ENCODE data around the gene RBM33.

The RBM33 gene

GRCh38 chr7:155648752-155649339 is 4.4 kb downstream of the RBM33 start:
- no peak for TF ChIP-seq CTCF (IDR thresholded peaks at IDR 0.05; ENCODE audit: extremely low read depth, missing control alignments)
- DNase-seq (ENCODE audit: low spot score) = no peak

DNA sequence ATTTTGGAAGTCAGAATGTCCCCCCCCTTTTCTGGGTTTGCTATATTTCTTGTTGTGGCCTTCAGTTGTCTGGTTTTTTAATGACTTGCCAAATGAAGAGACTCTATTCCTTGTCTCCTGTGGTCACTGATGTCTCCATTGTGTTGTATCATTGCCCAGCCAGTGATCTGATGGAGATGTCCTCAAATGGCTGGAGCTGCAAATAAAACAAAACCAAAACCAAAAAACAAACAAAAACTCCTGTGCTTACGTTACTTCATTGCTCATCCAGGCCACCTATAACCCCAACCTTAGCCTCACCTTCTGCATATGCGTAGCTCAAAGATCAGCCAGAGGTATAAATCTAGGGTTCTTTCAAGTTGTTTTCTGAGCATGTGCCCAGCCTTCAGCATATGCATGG is 5.1 kb downstream of the RBM33 start:
- no peak for DNase-seq (ENCODE audit: low spot score)
- TF ChIP-seq CTCF (IDR thresholded peaks at IDR 0.05; ENCODE audit: extremely low read depth, missing control alignments) = no peak

DNA sequence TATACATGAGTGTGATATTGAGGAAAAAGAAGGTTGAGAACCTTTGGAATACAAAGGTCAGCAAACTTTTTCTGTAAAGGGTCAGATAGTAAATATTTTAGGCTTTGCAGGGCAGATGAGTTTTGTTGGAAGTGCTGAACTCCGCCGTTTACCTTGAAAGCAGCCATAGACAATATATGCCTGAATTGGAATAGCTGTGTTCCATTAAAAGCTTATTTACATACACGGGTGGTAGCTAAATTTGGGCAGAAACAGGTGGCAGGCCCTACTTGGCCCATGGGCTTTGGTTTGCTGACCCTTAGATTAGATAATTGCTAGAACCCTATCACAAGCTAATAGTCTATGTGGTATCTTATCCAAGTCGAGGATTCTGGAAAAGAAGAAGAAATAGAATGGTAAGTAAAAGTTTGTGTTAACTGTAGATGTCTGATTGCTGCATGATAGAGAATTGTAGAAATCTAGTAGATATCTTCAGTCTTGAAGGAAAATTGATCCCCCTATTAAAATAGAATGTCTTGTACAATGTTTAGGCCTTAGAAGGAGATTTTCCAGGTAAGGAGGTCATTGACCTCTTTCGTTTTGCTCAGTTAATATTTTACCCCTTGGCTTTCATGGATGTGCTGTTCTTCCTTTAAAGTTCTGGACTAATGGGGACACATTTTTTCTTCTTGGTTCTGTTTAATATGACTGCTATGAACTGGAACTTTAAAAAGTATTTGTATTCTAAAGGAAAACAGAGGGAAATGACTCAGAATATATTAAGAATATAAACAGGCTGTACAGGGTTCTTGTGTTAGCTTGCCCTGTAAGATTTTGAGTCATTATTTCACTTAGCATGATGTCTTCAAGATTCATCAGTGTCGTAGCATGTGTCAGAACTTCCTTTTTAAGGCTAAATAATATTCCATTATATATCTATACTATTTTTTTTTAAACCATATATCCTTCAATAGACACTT is 8.0 kb downstream of the RBM33 start:
- TF ChIP-seq CTCF (IDR thresholded peaks at IDR 0.05; ENCODE audit: extremely low read depth, missing control alignments) = no peak
- DNase-seq (ENCODE audit: low spot score) = no peak

DNA sequence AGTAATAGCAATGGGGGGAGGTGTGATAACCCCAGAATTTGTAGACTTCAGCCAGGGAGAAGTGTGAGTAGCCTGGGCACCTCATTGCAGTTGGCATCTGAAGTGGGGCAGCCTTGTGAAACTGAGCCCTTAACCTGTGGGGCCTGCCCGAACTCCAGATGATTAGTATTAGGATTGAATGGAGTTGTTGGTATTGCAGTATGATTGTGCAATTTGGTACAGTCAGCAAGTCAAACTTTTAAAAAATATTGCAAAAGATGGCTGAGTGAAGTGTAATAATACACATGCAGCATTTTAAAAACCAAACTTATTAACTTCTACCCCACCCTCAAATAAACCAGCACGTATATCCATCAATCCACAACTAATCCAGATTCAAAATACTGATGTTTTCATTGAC is 9.3 kb downstream of the RBM33 start:
- TF ChIP-seq CTCF (IDR thresholded peaks at IDR 0.05; ENCODE audit: extremely low read depth, missing control alignments) = no peak
- DNase-seq (ENCODE audit: low spot score) = no peak

GRCh38 chr7:155656891-155657290 is 12.4 kb downstream of the RBM33 start:
- DNase-seq (ENCODE audit: low spot score) = no peak

GRCh38 chr7:155660059-155660757 is 15.7 kb downstream of the RBM33 start:
- DNase-seq (ENCODE audit: low spot score) = peak; percentile 56
- no peak for TF ChIP-seq CTCF (IDR thresholded peaks at IDR 0.05; ENCODE audit: extremely low read depth, missing control alignments)

More at GRCh38 chr7:155656891-155657290, 12.4 kb downstream of the RBM33 start:
- TF ChIP-seq CTCF (IDR thresholded peaks at IDR 0.05; ENCODE audit: extremely low read depth, missing control alignments) = no peak

GRCh38 chr7:155660758-155661093 is 16.3 kb downstream of the RBM33 start:
- no peak for TF ChIP-seq CTCF (IDR thresholded peaks at IDR 0.05; ENCODE audit: extremely low read depth, missing control alignments)
- peak; percentile 46 for DNase-seq (ENCODE audit: low spot score)
